Measurements from ENCODE around the gene MACROD2.

MACROD2 gene

DNA sequence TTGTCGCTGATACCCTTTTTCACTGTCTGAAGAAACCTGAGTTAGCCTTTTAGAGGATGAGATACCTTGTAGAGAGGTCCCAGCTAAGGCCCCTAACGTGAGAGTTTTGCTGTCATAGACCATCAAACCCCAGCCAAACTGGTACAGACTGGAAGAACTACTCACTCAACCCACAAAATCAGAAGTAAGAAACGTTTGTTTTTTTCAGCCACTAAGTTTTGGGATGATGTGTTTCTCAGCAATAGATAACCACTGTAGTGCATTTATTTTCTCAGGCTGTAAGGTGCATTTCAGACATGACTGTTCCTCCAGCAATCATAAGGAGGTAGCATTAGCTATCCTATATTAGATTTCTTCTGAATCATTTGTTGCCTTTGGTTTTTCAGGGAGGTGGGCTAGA is 749.4 kb downstream of the MACROD2 start:
- Mint-ChIP-seq H3K27me3 (ENCODE audit: low read depth) (no peaks in the 10 kb centered on the region), H3K9me3 (peaks cover 22% of the 10 kb centered on the region), H3K36me3 (ENCODE audit: low read depth) (no peaks in the 10 kb centered on the region), H3K4me3 (no peak overlapping the region), H3K27ac (no peak overlapping the region), H3K4me1 (ENCODE audit: low read depth) (no peaks in the 10 kb centered on the region)
- no peak for DNase-seq (ENCODE audit: low spot score)

GRCh38 chr20:14745830-14746229 is 750.5 kb downstream of the MACROD2 start:
- H3K9me3 Mint-ChIP-seq = peaks cover 24% of the 10 kb centered on the region
- no peaks in the 10 kb centered on the region for H3K4me1 Mint-ChIP-seq (ENCODE audit: low read depth)
- no peak overlapping the region for H3K4me3 Mint-ChIP-seq
- no peaks in the 10 kb centered on the region for H3K36me3 Mint-ChIP-seq (ENCODE audit: low read depth)
- no peak for DNase-seq (ENCODE audit: low spot score)
- H3K27me3 Mint-ChIP-seq (ENCODE audit: low read depth) = no peaks in the 10 kb centered on the region
- no peak overlapping the region for H3K27ac Mint-ChIP-seq

GRCh38 chr20:14751191-14751590 is 755.9 kb downstream of the MACROD2 start:
- Mint-ChIP-seq H3K27me3 (ENCODE audit: low read depth) (no peaks in the 10 kb centered on the region), H3K9me3 (peaks cover 42% of the 10 kb centered on the region), H3K27ac (no peak overlapping the region), H3K4me1 (ENCODE audit: low read depth) (no peaks in the 10 kb centered on the region), H3K4me3 (no peak overlapping the region), H3K36me3 (ENCODE audit: low read depth) (no peaks in the 10 kb centered on the region)
- DNase-seq (ENCODE audit: low spot score) = no peak

GRCh38 chr20:14757728-14758127 is 762.4 kb downstream of the MACROD2 start:
- Mint-ChIP-seq H3K27me3 (ENCODE audit: low read depth) (no peaks in the 10 kb centered on the region), H3K4me1 (ENCODE audit: low read depth) (no peaks in the 10 kb centered on the region), H3K4me3 (no peak overlapping the region), H3K27ac (no peak overlapping the region), H3K36me3 (ENCODE audit: low read depth) (no peaks in the 10 kb centered on the region), H3K9me3 (peaks cover 29% of the 10 kb centered on the region)
- DNase-seq (ENCODE audit: low spot score) = no peak

- H3K4me1 Mint-ChIP-seq (ENCODE audit: low read depth) = no peaks in the 10 kb centered on the region
- H3K4me3 Mint-ChIP-seq = no peak overlapping the region
- no peaks in the 10 kb centered on the region for H3K27me3 Mint-ChIP-seq (ENCODE audit: low read depth)
- H3K9me3 Mint-ChIP-seq = peaks cover 31% of the 10 kb centered on the region
- no peak overlapping the region for H3K27ac Mint-ChIP-seq
- no peak for DNase-seq (ENCODE audit: low spot score)
- H3K36me3 Mint-ChIP-seq (ENCODE audit: low read depth) = no peaks in the 10 kb centered on the region
Observed at GRCh38 chr20:14758356-14758755, 763.0 kb downstream of the MACROD2 start.

DNA sequence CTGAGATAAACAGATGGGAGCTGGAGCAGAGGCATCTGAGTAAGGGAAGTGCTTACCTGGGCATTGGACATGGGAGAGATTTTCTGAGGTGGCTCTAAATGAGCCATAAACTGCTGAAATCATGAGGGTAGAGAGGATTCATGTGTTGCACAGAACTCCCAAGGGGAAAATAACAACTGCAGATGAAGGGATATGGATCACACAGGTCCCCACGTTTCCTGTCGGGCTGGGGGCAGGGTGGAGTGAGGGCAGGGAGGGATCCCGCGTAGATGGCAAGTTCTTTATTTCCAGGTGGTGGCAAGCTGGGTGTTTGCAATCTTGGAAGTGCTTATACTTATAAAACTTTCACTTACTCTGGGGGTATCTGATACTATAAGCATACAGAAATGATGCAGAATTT is 764.7 kb downstream of the MACROD2 start:
- no peak overlapping the region for H3K27ac Mint-ChIP-seq
- H3K4me1 Mint-ChIP-seq (ENCODE audit: low read depth) = no peaks in the 10 kb centered on the region
- no peaks in the 10 kb centered on the region for H3K36me3 Mint-ChIP-seq (ENCODE audit: low read depth)
- H3K9me3 Mint-ChIP-seq = peaks cover 26% of the 10 kb centered on the region
- no peak for DNase-seq (ENCODE audit: low spot score)
- H3K27me3 Mint-ChIP-seq (ENCODE audit: low read depth) = no peaks in the 10 kb centered on the region
- no peak overlapping the region for H3K4me3 Mint-ChIP-seq

DNA sequence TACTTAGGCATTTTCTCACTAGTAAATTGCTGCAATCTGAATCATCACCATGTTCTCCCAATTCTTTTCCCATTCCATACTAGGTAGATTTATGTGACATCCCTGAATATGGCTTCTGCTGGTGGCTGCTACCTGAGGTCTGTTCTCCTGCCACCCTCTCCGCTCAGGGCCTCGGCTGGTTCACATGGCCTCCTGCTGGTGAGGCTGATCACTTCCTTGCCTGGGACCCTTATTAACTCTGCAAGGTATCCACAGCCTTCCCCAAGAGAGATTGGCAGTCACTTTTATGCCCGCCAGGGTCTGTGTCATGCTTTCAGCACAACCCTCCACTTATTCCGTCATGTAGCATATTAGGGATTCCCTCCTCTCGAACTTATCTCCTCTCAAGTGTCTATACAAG is 766.6 kb downstream of the MACROD2 start:
- no peaks in the 10 kb centered on the region for H3K36me3 Mint-ChIP-seq (ENCODE audit: low read depth)
- no peak overlapping the region for H3K4me3 Mint-ChIP-seq
- H3K9me3 Mint-ChIP-seq = peaks cover 19% of the 10 kb centered on the region
- no peak overlapping the region for H3K27ac Mint-ChIP-seq
- no peak for DNase-seq (ENCODE audit: low spot score)
- H3K27me3 Mint-ChIP-seq (ENCODE audit: low read depth) = no peaks in the 10 kb centered on the region
- H3K4me1 Mint-ChIP-seq (ENCODE audit: low read depth) = no peaks in the 10 kb centered on the region

DNA sequence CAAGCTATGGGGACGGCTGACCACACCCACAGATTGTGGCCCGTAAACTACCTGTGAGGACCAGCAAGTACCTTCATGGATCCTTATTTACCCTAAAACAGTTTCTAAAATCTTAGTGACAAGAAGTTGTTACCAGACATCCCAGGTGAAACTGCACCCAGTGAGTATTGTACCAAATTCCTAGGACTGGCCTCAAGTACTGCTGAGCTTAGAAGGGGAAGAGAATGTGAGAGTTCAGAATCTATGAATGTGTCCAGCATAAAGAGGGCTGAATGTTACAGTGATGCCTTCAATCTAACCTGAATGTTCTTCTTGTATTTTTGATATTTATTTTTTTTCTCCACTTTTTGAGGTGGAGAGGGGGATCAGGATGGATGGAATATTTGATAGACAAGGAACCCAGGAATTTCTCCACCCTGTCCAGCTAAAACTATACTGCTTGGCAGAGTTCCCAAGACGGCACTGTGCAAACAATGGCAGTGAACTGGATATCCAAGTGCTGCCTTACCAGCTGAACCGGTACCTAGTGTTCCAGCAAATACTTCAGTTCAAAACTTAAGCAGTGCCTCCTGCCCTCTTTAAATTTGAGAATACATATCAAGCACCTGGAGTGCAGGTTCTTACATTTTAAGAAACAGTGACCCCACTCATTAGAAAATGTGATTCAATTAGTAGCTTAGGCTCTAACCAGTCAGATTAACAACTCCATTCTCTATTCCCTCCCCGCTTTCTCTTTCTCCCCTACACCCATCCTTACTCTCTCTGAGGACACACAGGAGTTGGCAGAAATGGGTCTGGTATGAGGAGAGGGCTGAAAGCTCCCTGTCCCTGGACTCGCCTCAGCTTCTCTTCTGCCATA is 769.4 kb downstream of the MACROD2 start:
- H3K4me3 Mint-ChIP-seq = no peak overlapping the region

DNA sequence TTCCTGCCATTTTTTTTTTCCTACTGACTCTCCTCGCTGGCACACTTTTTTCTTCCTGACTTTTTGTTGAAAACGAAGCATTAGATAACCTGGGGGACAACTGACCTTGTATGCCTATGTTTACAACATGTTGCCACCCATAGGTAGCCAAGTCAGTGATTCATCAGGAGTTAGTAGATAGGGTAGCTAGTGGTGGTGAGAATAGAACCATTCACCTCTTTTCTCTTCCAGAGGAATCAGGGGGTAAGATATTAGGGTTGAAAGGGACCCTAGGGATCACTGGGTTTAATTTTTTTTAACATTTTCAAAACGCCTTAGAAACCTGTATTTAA is 770.0 kb downstream of the MACROD2 start:
- H3K4me1 Mint-ChIP-seq (ENCODE audit: low read depth) = no peaks in the 10 kb centered on the region
- H3K27me3 Mint-ChIP-seq (ENCODE audit: low read depth) = no peaks in the 10 kb centered on the region
- peaks cover 22% of the 10 kb centered on the region for H3K9me3 Mint-ChIP-seq
- H3K36me3 Mint-ChIP-seq (ENCODE audit: low read depth) = no peaks in the 10 kb centered on the region
- no peak overlapping the region for H3K4me3 Mint-ChIP-seq
- H3K27ac Mint-ChIP-seq = no peak overlapping the region
- DNase-seq (ENCODE audit: low spot score) = no peak

More for the DNA sequence above, 769.4 kb downstream of the MACROD2 start:
- H3K9me3 Mint-ChIP-seq = peaks cover 22% of the 10 kb centered on the region
- H3K4me1 Mint-ChIP-seq (ENCODE audit: low read depth) = no peaks in the 10 kb centered on the region
- no peak for DNase-seq (ENCODE audit: low spot score)
- no peaks in the 10 kb centered on the region for H3K36me3 Mint-ChIP-seq (ENCODE audit: low read depth)
- no peaks in the 10 kb centered on the region for H3K27me3 Mint-ChIP-seq (ENCODE audit: low read depth)
- H3K27ac Mint-ChIP-seq = no peak overlapping the region

- Mint-ChIP-seq H3K4me1 (ENCODE audit: low read depth) (no peaks in the 10 kb centered on the region), H3K27ac (no peak overlapping the region), H3K9me3 (peaks cover 30% of the 10 kb centered on the region), H3K4me3 (no peak overlapping the region), H3K27me3 (ENCODE audit: low read depth) (no peaks in the 10 kb centered on the region), H3K36me3 (ENCODE audit: low read depth) (no peaks in the 10 kb centered on the region)
- no peak for DNase-seq (ENCODE audit: low spot score)
Observed at GRCh38 chr20:14773486-14773885, 778.2 kb downstream of the MACROD2 start.

GRCh38 chr20:14775778-14776177 is 780.5 kb downstream of the MACROD2 start:
- no peaks in the 10 kb centered on the region for H3K27me3 Mint-ChIP-seq (ENCODE audit: low read depth)
- no peaks in the 10 kb centered on the region for H3K36me3 Mint-ChIP-seq (ENCODE audit: low read depth)
- no peak for DNase-seq (ENCODE audit: low spot score)
- no peak overlapping the region for H3K4me3 Mint-ChIP-seq
- H3K9me3 Mint-ChIP-seq = peaks cover 25% of the 10 kb centered on the region
- no peaks in the 10 kb centered on the region for H3K4me1 Mint-ChIP-seq (ENCODE audit: low read depth)
- no peak overlapping the region for H3K27ac Mint-ChIP-seq

- Mint-ChIP-seq H3K27ac (no peak overlapping the region), H3K9me3 (peaks cover 31% of the 10 kb centered on the region)
- DNase-seq (ENCODE audit: low spot score) = no peak
Observed at GRCh38 chr20:14777591-14777990, 782.3 kb downstream of the MACROD2 start.

DNA sequence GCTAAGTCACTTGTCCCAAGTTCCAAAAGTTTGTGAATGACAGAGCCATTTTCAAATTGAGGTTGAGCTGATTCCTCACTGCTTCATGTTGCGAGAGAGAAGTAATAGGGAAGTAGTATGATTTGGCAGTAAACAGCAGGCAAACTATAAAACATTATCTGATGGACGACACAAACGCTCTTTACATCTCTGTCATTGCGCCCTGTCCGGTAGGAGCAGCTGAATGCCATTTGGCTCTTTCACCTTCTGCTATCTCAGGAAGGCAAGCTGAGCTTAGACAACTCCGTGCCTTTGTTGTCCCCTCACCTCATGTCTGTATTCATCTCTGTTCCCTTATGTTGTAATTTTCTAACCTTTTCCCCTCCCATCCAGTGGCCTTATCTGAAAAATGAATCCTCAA is 782.8 kb downstream of the MACROD2 start:
- H3K27me3 Mint-ChIP-seq (ENCODE audit: low read depth) = no peaks in the 10 kb centered on the region
- H3K27ac Mint-ChIP-seq = no peak overlapping the region
- no peaks in the 10 kb centered on the region for H3K36me3 Mint-ChIP-seq (ENCODE audit: low read depth)
- H3K4me3 Mint-ChIP-seq = no peak overlapping the region
- no peak for DNase-seq (ENCODE audit: low spot score)
- no peaks in the 10 kb centered on the region for H3K4me1 Mint-ChIP-seq (ENCODE audit: low read depth)
- peaks cover 31% of the 10 kb centered on the region for H3K9me3 Mint-ChIP-seq

More at GRCh38 chr20:14777591-14777990, 782.3 kb downstream of the MACROD2 start:
- H3K36me3 Mint-ChIP-seq (ENCODE audit: low read depth) = no peaks in the 10 kb centered on the region
- no peaks in the 10 kb centered on the region for H3K4me1 Mint-ChIP-seq (ENCODE audit: low read depth)
- H3K4me3 Mint-ChIP-seq = no peak overlapping the region
- no peaks in the 10 kb centered on the region for H3K27me3 Mint-ChIP-seq (ENCODE audit: low read depth)

DNA sequence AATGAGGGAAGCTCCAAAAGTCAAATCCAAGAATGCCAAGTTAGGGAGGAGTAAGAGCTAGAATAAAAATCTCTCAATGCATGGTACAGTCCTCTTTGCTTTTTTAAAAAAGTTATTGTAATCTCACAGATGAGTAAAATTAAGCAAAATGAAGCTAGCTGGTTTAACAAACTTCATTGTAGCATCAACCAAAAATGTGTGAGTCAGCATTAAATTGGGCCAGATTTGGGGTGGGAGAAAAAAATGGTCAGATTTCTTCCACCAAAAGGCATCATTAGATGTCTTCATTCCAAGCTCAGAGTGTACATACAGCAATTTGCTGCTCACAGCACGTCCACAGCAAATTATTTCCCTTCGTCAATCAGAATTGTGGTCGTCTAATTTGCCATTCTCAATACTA is 783.6 kb downstream of the MACROD2 start:
- H3K27me3 Mint-ChIP-seq (ENCODE audit: low read depth) = no peaks in the 10 kb centered on the region
- no peak overlapping the region for H3K27ac Mint-ChIP-seq
- no peaks in the 10 kb centered on the region for H3K4me1 Mint-ChIP-seq (ENCODE audit: low read depth)
- peaks cover 36% of the 10 kb centered on the region for H3K9me3 Mint-ChIP-seq
- H3K36me3 Mint-ChIP-seq (ENCODE audit: low read depth) = no peaks in the 10 kb centered on the region
- H3K4me3 Mint-ChIP-seq = no peak overlapping the region
- DNase-seq (ENCODE audit: low spot score) = no peak

- DNase-seq (ENCODE audit: low spot score) = no peak
- Mint-ChIP-seq H3K4me1 (ENCODE audit: low read depth) (no peaks in the 10 kb centered on the region), H3K36me3 (ENCODE audit: low read depth) (no peaks in the 10 kb centered on the region), H3K9me3 (peaks cover 33% of the 10 kb centered on the region), H3K27ac (no peak overlapping the region), H3K4me3 (no peak overlapping the region), H3K27me3 (ENCODE audit: low read depth) (no peaks in the 10 kb centered on the region)
Observed at GRCh38 chr20:14780508-14780907, 785.2 kb downstream of the MACROD2 start.
